A549 treated with AZD9567 at 1 μM for 4 hours (cell line): Measurements from ENCODE around the gene GBX1. TPM values are rescaled to one million over a fixed set of nuclear protein-coding genes. Genes with fewer than 3 reads are reported as not detected.

Source experiments
- total RNA-seq: library from RNA; stranded (reverse); fragments of 200-300 nt; extraction: Qiagen RNA extraction; gene quantifications from 5 replicates; pipeline ENCODE4 v1.2.3, GENCODE V29; 2022; ENCODE audit not compliant: insufficient read depth

The GBX1 gene
- 0.07 to 0.13 TPM (median 0.09 TPM) in 3 of 5 replicates, not detected in the others for total RNA-seq

GRCh38 chr7:151167197-151167961, at the start of gene GBX1:
Gene GBX1, minus strand, starts transcription at chr7:151167694. Its CDS starts 146 bp downstream, at chr7:151167548.

DNA sequence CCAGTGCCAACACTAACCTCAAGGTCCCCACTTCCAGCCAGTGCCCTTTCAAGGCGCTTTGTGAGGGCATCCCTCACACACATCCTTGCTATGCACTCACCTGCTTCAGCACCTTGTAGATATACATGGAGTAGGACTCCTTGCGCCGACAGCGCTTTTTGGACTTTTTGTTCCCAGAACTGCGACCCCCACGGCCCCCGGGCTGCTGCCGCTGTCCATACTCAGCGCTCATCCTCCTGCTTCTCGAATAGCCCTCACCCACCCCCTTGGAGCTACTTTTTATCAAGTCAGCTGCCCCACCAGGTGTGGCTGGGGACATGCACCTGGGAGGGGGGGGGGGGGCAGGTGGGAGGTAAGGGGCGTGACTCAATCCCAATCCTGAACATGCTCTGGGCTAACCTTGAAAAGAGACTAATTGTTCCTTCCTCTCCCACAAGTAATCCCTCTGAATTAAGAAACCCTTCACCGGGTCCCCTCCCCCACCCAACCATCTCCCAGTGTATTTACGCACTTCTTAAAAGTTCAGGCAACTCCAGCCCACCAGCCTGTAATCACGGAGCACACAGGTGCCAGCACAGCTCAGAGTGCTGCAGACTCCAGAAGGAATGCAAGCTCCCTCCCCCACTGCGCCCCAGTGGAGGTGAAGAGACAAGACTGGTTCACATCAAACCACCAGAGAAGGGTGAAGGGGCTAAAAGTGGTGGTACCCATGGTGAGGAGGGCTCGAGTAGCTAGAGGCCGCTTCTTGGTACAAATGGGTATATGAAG, 42.8 kb upstream of the GBX1 start, which contains the start of gene H2BK1:
TSS of gene H2BK1 (minus strand) at position 402 of the 768 bp plus-strand sequence. CDS start at position 232, 170 bp downstream.

GRCh38 chr7:151186640-151187408, 19.3 kb upstream of the GBX1 start, which contains the start of gene ASB10:
Gene ASB10, minus strand, starts transcription at chr7:151187250. Its CDS starts 120 bp downstream, at chr7:151187130.

Other genes starting within 250 kb of the GBX1 start
- 0.74 to 1.6 TPM (median 1.5 TPM) in 5 replicates for gene KCNH2, start 189.4 kb downstream of the GBX1 start, total RNA-seq
- gene NOS3, start 176.7 kb downstream of the GBX1 start, total RNA-seq: 0.15 to 0.42 TPM (median 0.24 TPM) in 4 of 5 replicates, not detected in the other
- 0.54 to 0.91 TPM (median 0.71 TPM) in 4 of 5 replicates, not detected in the other for gene ATG9B, start 143.2 kb downstream of the GBX1 start, total RNA-seq
- gene ABCB8, start 139.2 kb downstream of the GBX1 start, total RNA-seq: 40.4 to 52.5 TPM (median 50.5 TPM) in 5 replicates
- gene ASIC3, start 119.2 kb downstream of the GBX1 start, total RNA-seq: 7.7 to 12.8 TPM (median 10.8 TPM) in 5 replicates
- 29.7 to 38.6 TPM (median 30.6 TPM) in 5 replicates for gene CDK5, start 109.8 kb downstream of the GBX1 start, total RNA-seq
- gene SLC4A2, start 108.1 kb downstream of the GBX1 start, total RNA-seq: 149 to 274 TPM (median 247 TPM) in 5 replicates
- gene FASTK, start 86.9 kb downstream of the GBX1 start, total RNA-seq: 50.3 to 91.6 TPM (median 84.4 TPM) in 5 replicates
- gene TMUB1, start 84.2 kb downstream of the GBX1 start, total RNA-seq: 29.4 to 54.1 TPM (median 48.7 TPM) in 5 replicates
- 41.3 to 67.4 TPM (median 64.9 TPM) in 5 replicates for gene AGAP3, start 81.2 kb downstream of the GBX1 start, total RNA-seq
- not detected in 5 replicates for gene ASB10, start 19.6 kb upstream of the GBX1 start, total RNA-seq
- not detected in 5 replicates for gene H2BK1, start 42.8 kb upstream of the GBX1 start, total RNA-seq
- gene ABCF2, start 59.5 kb upstream of the GBX1 start, total RNA-seq: 53.3 to 66.9 TPM (median 60.8 TPM) in 5 replicates
- gene CHPF2, start 64.8 kb upstream of the GBX1 start, total RNA-seq: 35.0 to 48.9 TPM (median 44.8 TPM) in 5 replicates
- gene SMARCD3, start 81.0 kb upstream of the GBX1 start, total RNA-seq: 4.3 to 8.8 TPM (median 8.1 TPM) in 5 replicates
- 34.3 to 39.1 TPM (median 37.3 TPM) in 5 replicates for gene NUB1, start 174.1 kb upstream of the GBX1 start, total RNA-seq
- 0.21 to 0.34 TPM (median 0.28 TPM) in 4 of 5 replicates, not detected in the other for gene WDR86, start 242.3 kb upstream of the GBX1 start, total RNA-seq